ENCODE measurements around the gene NFKBIZ. TPM values are rescaled to one million over a fixed set of nuclear protein-coding genes. Genes with fewer than 3 reads are reported as not detected.
A peak's percentile ranks its signal among the peaks of the same experiment; 100 is the strongest.

The NFKBIZ gene
- polyA plus RNA-seq, 1 experiment: 27.3 TPM

GRCh38 chr3:101890716-101891115, 41.4 kb downstream of the NFKBIZ start:
- no peaks in the 10 kb centered on the region for H3K27me3 ChIP-seq (ENCODE audit: control insufficient read depth, insufficient read depth, low read length)
- no peak overlapping the region for H3K4me3 ChIP-seq (ENCODE audit: low read depth, low read length)
- H3K27ac ChIP-seq (ENCODE audit: low read depth, low read length): no peak overlapping the region
- TF ChIP-seq CTCF (IDR thresholded peaks at IDR 0.05; ENCODE audit: low read depth, low read length): no peak
- DNase-seq (ENCODE audit: low read depth, low spot score): peak; percentile 32
- ChIA-PET POLR2A (interaction anchor here (1.3 kb wide), 1 partner anchor 41 kb away, joined by 5 read pairs; the partner anchor contains the start of gene NFKBIZ), CTCF (interaction anchor here (0.8 to 1.0 kb wide), 2 partner anchors 11 to 338 kb away, joined by 3 to 4 read pairs; no protein-coding TSS in a partner anchor)
- no peaks in the 10 kb centered on the region for H3K9me3 ChIP-seq (ENCODE audit: control insufficient read depth, insufficient read depth, low read length)

GRCh38 chr3:101892648-101893047, 43.3 kb downstream of the NFKBIZ start:
- H3K27ac ChIP-seq (ENCODE audit: low read depth, low read length): no peak overlapping the region
- H3K4me3 ChIP-seq (ENCODE audit: low read depth, low read length): no peak overlapping the region
- no peak for TF ChIP-seq CTCF (IDR thresholded peaks at IDR 0.05; ENCODE audit: low read depth, low read length)
- no peaks in the 10 kb centered on the region for H3K9me3 ChIP-seq (ENCODE audit: control insufficient read depth, insufficient read depth, low read length)
- H3K27me3 ChIP-seq (ENCODE audit: control insufficient read depth, insufficient read depth, low read length): no peaks in the 10 kb centered on the region
- ChIA-PET POLR2A (no interaction called here), CTCF (no interaction called here)
- no peak for DNase-seq (ENCODE audit: low read depth, low spot score)

GRCh38 chr3:101896083-101896757, 46.9 kb downstream of the NFKBIZ start:
- ChIA-PET POLR2A (no interaction called here), CTCF (no interaction called here)
- Histone ChIP-seq H3K27ac (ENCODE audit: low read depth, low read length) (no peak overlapping the region), H3K9me3 (ENCODE audit: control insufficient read depth, insufficient read depth, low read length) (no peaks in the 10 kb centered on the region), H3K4me3 (ENCODE audit: low read depth, low read length) (no peak overlapping the region), H3K27me3 (ENCODE audit: control insufficient read depth, insufficient read depth, low read length) (no peaks in the 10 kb centered on the region)
- DNase-seq (ENCODE audit: low read depth, low spot score): no peak
- TF ChIP-seq CTCF (IDR thresholded peaks at IDR 0.05; ENCODE audit: low read depth, low read length): no peak

GRCh38 chr3:101897013-101897412, 47.7 kb downstream of the NFKBIZ start:
- TF ChIP-seq CTCF (IDR thresholded peaks at IDR 0.05; ENCODE audit: low read depth, low read length): no peak
- H3K27me3 ChIP-seq (ENCODE audit: control insufficient read depth, insufficient read depth, low read length): no peaks in the 10 kb centered on the region
- DNase-seq (ENCODE audit: low read depth, low spot score): no peak
- ChIA-PET CTCF (no interaction called here), POLR2A (no interaction called here)
- H3K9me3 ChIP-seq (ENCODE audit: control insufficient read depth, insufficient read depth, low read length): no peaks in the 10 kb centered on the region
- no peak overlapping the region for H3K4me3 ChIP-seq (ENCODE audit: low read depth, low read length)
- H3K27ac ChIP-seq (ENCODE audit: low read depth, low read length): no peak overlapping the region

GRCh38 chr3:101898039-101898438, 48.7 kb downstream of the NFKBIZ start:
- Histone ChIP-seq H3K4me3 (ENCODE audit: low read depth, low read length) (no peak overlapping the region), H3K9me3 (ENCODE audit: control insufficient read depth, insufficient read depth, low read length) (no peaks in the 10 kb centered on the region), H3K27me3 (ENCODE audit: control insufficient read depth, insufficient read depth, low read length) (no peaks in the 10 kb centered on the region), H3K27ac (ENCODE audit: low read depth, low read length) (no peak overlapping the region)
- TF ChIP-seq CTCF (IDR thresholded peaks at IDR 0.05; ENCODE audit: low read depth, low read length): no peak
- POLR2A ChIA-PET: no interaction called here
- CTCF ChIA-PET: no interaction called here
- DNase-seq (ENCODE audit: low read depth, low spot score): no peak

Data from AG04450 (cell line).